Pancreas (tissue), 10 donors: ENCODE data around the gene DVL3. TPM values are rescaled to one million over a fixed set of nuclear protein-coding genes. Genes with fewer than 3 reads are reported as not detected.
A peak's percentile ranks its signal among the peaks of the same experiment; 100 is the strongest.

ENCODE experiments used
- ATAC-seq, 4 donors: fragments of 200-7000 bp; cut with Tn5 transposase; one replicate each; pipeline versions ENCODE4 v1.8.0 to v1.9.1; 2020; ENCODE audit warnings: mild to moderate bottlenecking in 4 of 4, moderate library complexity in 4 of 4
- DNase-seq, 6 donors: peaks; one replicate each; pipeline ENCODE4 v3.0.0-alpha.2; 2020
- FAIRE-seq: peaks from 2 replicates; lab custom pipeline; 2012; peaks lifted over from hg19 to GRCh38; lab: Jason Lieb, UNC
- H3K27ac ChIP-seq, 4 donors: fragments of 200-600 bp; sonication (generic); 1 replicate in 3 of 4; 2 replicates in 1 of 4; pipeline versions ENCODE4 v1.5.0 to v1.8.0; 2020
- H3K27me3 ChIP-seq, 4 donors: fragments of 200-600 bp; one replicate each; pipeline ENCODE4 v1.8.0; 2021
- H3K36me3 ChIP-seq, 3 donors: fragments of 200-600 bp; sonication (generic) in 1 of 3; one replicate each; pipeline versions ENCODE4 v1.5.0 to v1.8.0; 2020 to 2021
- H3K4me1 ChIP-seq, 3 donors: fragments of 200-600 bp; one replicate each; pipeline ENCODE4 v1.8.0; 2021
- H3K4me3 ChIP-seq, 4 donors: fragments of 200-600 bp; sonication (generic) in 2 of 4; one replicate each; pipeline versions ENCODE4 v1.5.0 to v1.8.0; 2020 to 2021
- H3K9me3 ChIP-seq, 4 donors: fragments of 200-600 bp; one replicate each; pipeline ENCODE4 v1.8.0; 2021
- WGBS, 2 donors: extraction: QIAGEN DNeasy Blood & Tissue Kit; methylation state at CpG; one replicate each; pipeline ENCODE4 v1.1.7; 2013; 5-methylcytosine and 5-hydroxymethylcytosine counted together
- intact Hi-C, 3 donors: fragments of 100-400 bp; cut with DNase I; formaldehyde crosslinking; loops; one replicate each; pipeline versions ENCODE4 v1.11.1 to v1.14.2; 2022
- polyA plus RNA-seq, 2 donors: library from polyadenylated mRNA; stranded (reverse); fragments of 200-250 nt; gene quantifications; one replicate each; pipeline ENCODE4 v1.2.3, GENCODE V29; 2013
- total RNA-seq, 6 donors: library from RNA; stranded (reverse); fragmentation: NEBNext Ultra II Directional in 4 of 6; extraction: Animal tissue kit (Norgen Biotek cat#: 25700) in 4 of 6; gene quantifications; one replicate each; pipeline versions ENCODE4 v1.2.1 to v1.2.4, GENCODE V29; 2021 to 2023
- TF ChIP-seq, protein P1 (sequence below), 4 donors: fragments of 200-600 bp; sonication (generic) in 3 of 4; IDR thresholded peaks; one replicate each; pipeline versions ENCODE4 v1.5.0 to v1.8.0; 2021; ENCODE audit warnings: antibody characterized with exemption in 4 of 4
- donor health status: healthy with polysubstance abuse.
- donor health status: DM: no; HTN: no; CAD: no; lungs with moderate emphysema.
- donor health status: DM: no; HTN: no; CAD: no.
- donor health status: control.
- donor health status: control.
- donor health status: Bipolar disorder and iron deficiency.
- donor health status: DM: yes; HTN: yes; CAD: no.
- donor health status: DM: no; HTN: no; CAD: no.
- donor health status: DM: no; HTN: no; CAD: no.
- donor health status: DM: yes; HTN: yes; CAD: no.

DVL3 gene
- total and polyA plus RNA-seq, 8 donors, result 31.0 to 53.8 (median 35.9) TPM

DNA sequence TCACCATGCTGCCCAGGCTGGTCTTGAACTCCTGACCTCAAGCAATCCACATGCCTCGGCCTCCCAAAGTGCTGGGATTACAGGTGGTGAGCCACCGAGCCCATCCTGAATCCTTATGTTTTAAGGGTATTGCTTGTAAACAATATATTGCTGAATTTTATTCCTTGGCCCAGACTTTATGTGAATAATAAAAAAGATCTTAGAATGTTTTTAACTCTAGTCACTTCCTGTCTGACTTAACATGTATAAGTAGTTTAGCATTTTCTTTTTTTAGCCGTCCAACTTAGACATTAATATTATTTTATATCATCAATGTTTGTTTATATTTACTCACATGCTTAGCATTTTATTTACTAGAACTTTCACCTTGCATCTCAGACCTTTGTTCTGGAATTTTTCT lies 29.2 kb upstream of the DVL3 start:
- Histone ChIP-seq H3K27me3 (no peaks in the 10 kb centered on the region), H3K27ac (no peak overlapping the region), H3K4me3 (no peak overlapping the region), H3K4me1 (no peaks in the 10 kb centered on the region), H3K9me3 (no peaks in the 10 kb centered on the region), H3K36me3 (no peaks in the 10 kb centered on the region)
- intact Hi-C loops, result no loop called here
- ATAC-seq (no peak), FAIRE-seq (no peak), DNase-seq (no peak)
- WGBS, 2 donors, result 69 to 80% methylated on average over 3 of the region's 3 CpGs
- TF ChIP-seq, protein P1, sequence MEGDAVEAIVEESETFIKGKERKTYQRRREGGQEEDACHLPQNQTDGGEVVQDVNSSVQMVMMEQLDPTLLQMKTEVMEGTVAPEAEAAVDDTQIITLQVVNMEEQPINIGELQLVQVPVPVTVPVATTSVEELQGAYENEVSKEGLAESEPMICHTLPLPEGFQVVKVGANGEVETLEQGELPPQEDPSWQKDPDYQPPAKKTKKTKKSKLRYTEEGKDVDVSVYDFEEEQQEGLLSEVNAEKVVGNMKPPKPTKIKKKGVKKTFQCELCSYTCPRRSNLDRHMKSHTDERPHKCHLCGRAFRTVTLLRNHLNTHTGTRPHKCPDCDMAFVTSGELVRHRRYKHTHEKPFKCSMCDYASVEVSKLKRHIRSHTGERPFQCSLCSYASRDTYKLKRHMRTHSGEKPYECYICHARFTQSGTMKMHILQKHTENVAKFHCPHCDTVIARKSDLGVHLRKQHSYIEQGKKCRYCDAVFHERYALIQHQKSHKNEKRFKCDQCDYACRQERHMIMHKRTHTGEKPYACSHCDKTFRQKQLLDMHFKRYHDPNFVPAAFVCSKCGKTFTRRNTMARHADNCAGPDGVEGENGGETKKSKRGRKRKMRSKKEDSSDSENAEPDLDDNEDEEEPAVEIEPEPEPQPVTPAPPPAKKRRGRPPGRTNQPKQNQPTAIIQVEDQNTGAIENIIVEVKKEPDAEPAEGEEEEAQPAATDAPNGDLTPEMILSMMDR (IDR thresholded peaks at IDR 0.05), result no peak

DNA sequence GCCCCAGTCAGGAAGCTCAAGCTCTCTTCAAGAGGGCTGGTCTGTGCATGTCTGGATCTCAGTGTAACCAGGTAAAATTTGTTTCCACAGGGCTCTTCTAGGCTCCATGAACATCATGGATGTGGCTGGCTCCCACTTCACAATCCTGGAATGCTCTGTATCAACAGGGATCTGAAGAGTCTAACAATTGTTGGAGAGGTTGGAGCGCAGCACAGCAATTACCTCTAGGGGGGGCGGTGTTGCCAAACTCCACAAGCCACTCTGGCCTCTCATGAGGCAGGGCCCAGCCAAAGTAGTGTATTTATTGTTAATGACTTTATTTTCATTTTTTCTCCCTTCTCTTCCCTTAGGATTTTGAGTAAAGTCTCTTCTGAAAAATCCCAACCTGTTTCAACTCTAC lies 26.2 kb upstream of the DVL3 start:
- no peak overlapping the region for H3K27ac ChIP-seq
- WGBS, 2 donors, result 45 to 51% methylated on average over 2 of the region's 2 CpGs
- intact Hi-C loops, result no loop called here
- no peaks in the 10 kb centered on the region for H3K9me3 ChIP-seq
- no peaks in the 10 kb centered on the region for H3K36me3 ChIP-seq
- H3K27me3 ChIP-seq, result no peaks in the 10 kb centered on the region
- H3K4me1 ChIP-seq, result no peaks in the 10 kb centered on the region
- TF ChIP-seq, protein P1 (IDR thresholded peaks at IDR 0.05), result peak in 1 of 4 donors; percentile 11
- no peak overlapping the region for H3K4me3 ChIP-seq
- FAIRE-seq (no peak), ATAC-seq (peak in 2 of 4 donors; percentile 49 to 50), DNase-seq (no peak)

DNA sequence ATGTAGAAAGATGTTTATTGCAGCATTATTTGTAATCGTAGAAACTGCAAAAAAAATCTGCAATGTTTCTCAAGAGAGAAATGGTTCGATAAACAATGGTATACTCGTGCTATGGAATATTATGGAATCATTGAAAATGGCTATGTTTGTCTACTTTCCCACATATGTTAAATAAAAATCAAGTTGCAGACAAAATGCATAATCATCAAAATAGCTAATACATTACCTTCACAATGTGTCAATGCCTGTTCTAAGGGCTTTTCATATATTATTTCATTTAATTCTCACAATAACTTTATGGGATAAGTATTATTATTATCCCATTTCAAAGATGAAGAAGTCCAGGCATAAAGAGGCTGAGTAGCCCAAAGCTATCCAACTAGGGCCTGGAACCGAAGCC lies 22.2 kb upstream of the DVL3 start:
- intact Hi-C loops, result no loop called here
- no peak for DNase-seq
- FAIRE-seq, result no peak
- no peak for ATAC-seq
- no peaks in the 10 kb centered on the region for H3K27me3 ChIP-seq
- H3K36me3 ChIP-seq, result no peaks in the 10 kb centered on the region
- no peak overlapping the region for H3K27ac ChIP-seq
- no peaks in the 10 kb centered on the region for H3K9me3 ChIP-seq
- 93 to 96% methylated on average over 4 of the region's 4 CpGs for WGBS, 2 donors
- peaks cover 4 to 13% (median 11%) of the 10 kb centered on the region in 3 donors for H3K4me1 ChIP-seq
- TF ChIP-seq, protein P1 (IDR thresholded peaks at IDR 0.05), result no peak
- H3K4me3 ChIP-seq, result no peak overlapping the region

DNA sequence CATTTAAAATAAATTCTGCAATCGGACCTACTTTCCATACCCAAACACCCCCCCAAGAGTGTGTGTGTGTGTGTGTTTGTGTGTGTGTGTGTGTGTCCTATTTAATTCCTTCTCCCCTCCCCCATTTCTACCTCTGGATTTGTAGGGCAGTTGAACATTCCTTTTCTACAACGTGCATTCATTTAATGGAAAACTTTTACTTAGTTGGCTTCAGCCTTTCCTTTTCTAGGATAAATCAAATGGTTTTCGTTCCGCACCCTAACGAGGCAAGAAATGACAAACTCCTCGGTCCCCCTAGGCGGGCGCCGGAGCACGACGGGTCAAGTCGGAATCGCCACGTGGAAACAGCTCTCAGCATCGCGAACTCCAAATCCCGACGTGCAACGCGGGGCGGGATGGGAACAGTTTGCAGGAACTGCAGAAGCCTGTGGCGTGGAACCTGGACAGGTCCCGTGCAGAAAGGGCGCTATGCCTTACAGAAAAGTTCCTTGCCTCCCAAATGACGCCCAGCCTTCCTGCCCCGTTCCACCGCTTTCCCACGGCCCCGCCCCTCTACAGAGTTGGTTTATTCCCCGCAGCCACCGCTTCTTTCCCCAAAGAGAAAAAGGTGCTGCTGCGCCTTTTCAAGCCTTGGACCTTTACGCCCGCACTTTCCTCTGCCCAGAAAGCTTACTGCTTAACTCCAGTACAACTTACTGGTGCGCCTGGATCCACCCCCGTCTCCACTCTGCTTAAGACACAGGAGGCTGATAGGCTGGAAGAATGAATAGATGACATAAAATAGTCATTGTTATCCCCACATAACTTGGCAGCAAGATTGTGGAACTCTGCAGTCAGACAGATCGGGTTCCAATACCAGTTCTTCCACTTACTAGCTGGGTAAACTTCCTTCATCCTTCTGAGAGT lies 21.1 kb upstream of the DVL3 start:
- Histone ChIP-seq H3K27me3 (no peaks in the 10 kb centered on the region), H3K4me3 (peak overlapping the region; percentile 89 to 98 (median 94)), H3K27ac (peak overlapping the region; percentile 70 to 95 (median 84)), H3K4me1 (peaks cover 4 to 13% (median 11%) of the 10 kb centered on the region in 3 donors), H3K9me3 (no peaks in the 10 kb centered on the region), H3K36me3 (no peaks in the 10 kb centered on the region)
- WGBS, 2 donors, result 1% methylated on average over 37 of the region's 37 CpGs
- DNase-seq (peak; percentile 85 to 95 (median 88)), ATAC-seq (peak; percentile 80 to 87 (median 84)), FAIRE-seq (no peak)
- TF ChIP-seq, protein P1 (IDR thresholded peaks at IDR 0.05), result no peak
- intact Hi-C loops, result no loop called here

DNA sequence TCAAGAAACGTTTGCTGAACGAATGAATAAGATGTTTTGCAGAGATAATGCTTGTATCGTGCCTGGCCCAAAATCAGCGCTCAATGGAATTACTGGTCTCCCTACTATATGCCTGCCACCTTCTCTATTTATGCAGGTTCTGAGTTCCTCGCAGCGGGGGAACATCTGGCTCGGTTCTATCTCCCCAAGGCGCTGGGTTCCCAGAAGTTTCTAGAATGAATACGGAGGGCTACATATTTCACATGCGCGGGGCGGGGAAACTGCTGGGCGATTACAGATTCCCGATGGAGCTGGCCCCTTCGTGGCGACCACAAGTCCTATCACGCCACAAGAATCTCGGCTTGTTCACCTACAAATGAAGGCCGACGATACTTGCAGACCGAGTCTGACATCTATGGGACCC lies 20.4 kb upstream of the DVL3 start:
- Histone ChIP-seq H3K27me3 (no peaks in the 10 kb centered on the region), H3K4me1 (peaks cover 4 to 13% (median 11%) of the 10 kb centered on the region in 3 donors), H3K9me3 (no peaks in the 10 kb centered on the region), H3K27ac (peak overlapping the region; percentile 70 to 95 (median 84)), H3K4me3 (peak overlapping the region; percentile 89 to 98 (median 94)), H3K36me3 (no peaks in the 10 kb centered on the region)
- ATAC-seq (peak; percentile 5 to 40 (median 24)), FAIRE-seq (no peak), DNase-seq (no peak)
- TF ChIP-seq, protein P1 (IDR thresholded peaks at IDR 0.05), result no peak
- intact Hi-C loops, result no loop called here
- 0% methylated on average over 21 of the region's 21 CpGs for whole genome bisulfite sequencing, 2 donors
